HG03280 (cell line): ENCODE measurements around the gene PDE11A.

ENCODE experiments used
- ATAC-seq: cut with Tn5 transposase; IDR thresholded peaks from one replicate; pipeline ENCODE4 v1.9.1; 2021; ENCODE audit warnings: mild to moderate bottlenecking, moderate library complexity; ENCODE audit not compliant: unreplicated experiment

PDE11A gene

GRCh38 chr2:177584030-177584692, 488.4 kb downstream of the PDE11A start:
- ATAC-seq: no peak

- ATAC-seq: no peak
These were observed 490.6 kb downstream of the PDE11A start for GRCh38 chr2:177582000-177582399.

GRCh38 chr2:177579486-177580036, 493.0 kb downstream of the PDE11A start:
- no peak for ATAC-seq

- ATAC-seq: no peak
These were observed 494.1 kb downstream of the PDE11A start for GRCh38 chr2:177578454-177578853.

GRCh38 chr2:177577075-177577474, 495.5 kb downstream of the PDE11A start:
- ATAC-seq: no peak

GRCh38 chr2:177575358-177575757, 497.2 kb downstream of the PDE11A start:
- ATAC-seq: no peak

GRCh38 chr2:177574356-177574755, 498.2 kb downstream of the PDE11A start:
- ATAC-seq: no peak
